C4-2B (cell line): ENCODE results near the gene FGGY.

Experiments used
- ZFX ChIP-seq: fragments of 450-650 bp; IDR thresholded peaks from 2 replicates; pipeline ENCODE4 v1.6.1; 2017
- TF ChIP-seq, protein P1 (sequence below): fragments of 450-650 bp; conservative IDR thresholded peaks from 2 replicates; pipeline ENCODE4 v1.5.1; 2017; ENCODE audit warnings: mild to moderate bottlenecking

- TF ChIP-seq, protein P1, sequence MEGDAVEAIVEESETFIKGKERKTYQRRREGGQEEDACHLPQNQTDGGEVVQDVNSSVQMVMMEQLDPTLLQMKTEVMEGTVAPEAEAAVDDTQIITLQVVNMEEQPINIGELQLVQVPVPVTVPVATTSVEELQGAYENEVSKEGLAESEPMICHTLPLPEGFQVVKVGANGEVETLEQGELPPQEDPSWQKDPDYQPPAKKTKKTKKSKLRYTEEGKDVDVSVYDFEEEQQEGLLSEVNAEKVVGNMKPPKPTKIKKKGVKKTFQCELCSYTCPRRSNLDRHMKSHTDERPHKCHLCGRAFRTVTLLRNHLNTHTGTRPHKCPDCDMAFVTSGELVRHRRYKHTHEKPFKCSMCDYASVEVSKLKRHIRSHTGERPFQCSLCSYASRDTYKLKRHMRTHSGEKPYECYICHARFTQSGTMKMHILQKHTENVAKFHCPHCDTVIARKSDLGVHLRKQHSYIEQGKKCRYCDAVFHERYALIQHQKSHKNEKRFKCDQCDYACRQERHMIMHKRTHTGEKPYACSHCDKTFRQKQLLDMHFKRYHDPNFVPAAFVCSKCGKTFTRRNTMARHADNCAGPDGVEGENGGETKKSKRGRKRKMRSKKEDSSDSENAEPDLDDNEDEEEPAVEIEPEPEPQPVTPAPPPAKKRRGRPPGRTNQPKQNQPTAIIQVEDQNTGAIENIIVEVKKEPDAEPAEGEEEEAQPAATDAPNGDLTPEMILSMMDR, result no peak
- TF ChIP-seq ZFX, result no peak
These were observed 408.8 kb downstream of the FGGY start for GRCh38 chr1:59705466-59706302.
